Stimulated activated CD4-positive, alpha-beta T cell treated with anti-CD3 and anti-CD28 coated beads, Interleukin-4, amount 100 ng/mL, for 4 hours (primary cell): ENCODE measurements around the gene CX3CL1.
"Not testable (repeated sequence)": the region's sequence is repeated elsewhere in the genome, so short reads cannot be mapped to it uniquely, and the experiment has no call there.

Experiments
- DNase-seq, 2 experiments: peaks; one replicate each; pipeline ENCODE4 v3.0.0-alpha.2; 2020

Gene CX3CL1

DNA sequence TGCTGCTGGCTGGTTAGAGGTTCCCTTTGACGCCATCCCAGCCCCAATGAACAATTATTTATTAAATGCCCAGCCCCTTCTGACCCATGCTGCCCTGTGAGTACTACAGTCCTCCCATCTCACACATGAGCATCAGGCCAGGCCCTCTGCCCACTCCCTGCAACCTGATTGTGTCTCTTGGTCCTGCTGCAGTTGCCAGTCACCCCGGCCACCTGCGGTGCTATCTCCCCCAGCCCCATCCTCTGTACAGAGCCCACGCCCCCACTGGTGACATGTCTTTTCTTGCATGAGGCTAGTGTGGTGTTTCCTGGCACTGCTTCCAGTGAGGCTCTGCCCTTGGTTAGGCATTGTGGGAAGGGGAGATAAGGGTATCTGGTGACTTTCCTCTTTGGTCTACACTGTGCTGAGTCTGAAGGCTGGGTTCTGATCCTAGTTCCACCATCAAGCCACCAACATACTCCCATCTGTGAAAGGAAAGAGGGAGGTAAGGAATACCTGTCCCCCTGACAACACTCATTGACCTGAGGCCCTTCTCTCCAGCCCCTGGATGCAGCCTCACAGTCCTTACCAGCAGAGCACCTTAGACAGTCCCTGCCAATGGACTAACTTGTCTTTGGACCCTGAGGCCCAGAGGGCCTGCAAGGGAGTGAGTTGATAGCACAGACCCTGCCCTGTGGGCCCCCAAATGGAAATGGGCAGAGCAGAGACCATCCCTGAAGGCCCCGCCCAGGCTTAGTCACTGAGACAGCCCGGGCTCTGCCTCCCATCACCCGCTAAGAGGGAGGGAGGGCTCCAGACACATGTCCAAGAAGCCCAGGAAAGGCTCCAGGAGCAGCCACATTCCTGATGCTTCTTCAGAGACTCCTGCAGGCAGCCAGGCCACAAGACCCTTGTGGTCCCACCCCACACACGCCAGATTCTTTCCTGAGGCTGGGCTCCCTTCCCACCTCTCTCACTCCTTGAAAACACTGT, 11.3 kb downstream of the CX3CL1 start:
- no peak for DNase-seq

- no peak for DNase-seq
Measured at GRCh38 chr16:57384248-57385070, 12.2 kb downstream of the CX3CL1 start.

- no peak for DNase-seq
Measured at GRCh38 chr16:57385083-57385482, 12.8 kb downstream of the CX3CL1 start.

DNA sequence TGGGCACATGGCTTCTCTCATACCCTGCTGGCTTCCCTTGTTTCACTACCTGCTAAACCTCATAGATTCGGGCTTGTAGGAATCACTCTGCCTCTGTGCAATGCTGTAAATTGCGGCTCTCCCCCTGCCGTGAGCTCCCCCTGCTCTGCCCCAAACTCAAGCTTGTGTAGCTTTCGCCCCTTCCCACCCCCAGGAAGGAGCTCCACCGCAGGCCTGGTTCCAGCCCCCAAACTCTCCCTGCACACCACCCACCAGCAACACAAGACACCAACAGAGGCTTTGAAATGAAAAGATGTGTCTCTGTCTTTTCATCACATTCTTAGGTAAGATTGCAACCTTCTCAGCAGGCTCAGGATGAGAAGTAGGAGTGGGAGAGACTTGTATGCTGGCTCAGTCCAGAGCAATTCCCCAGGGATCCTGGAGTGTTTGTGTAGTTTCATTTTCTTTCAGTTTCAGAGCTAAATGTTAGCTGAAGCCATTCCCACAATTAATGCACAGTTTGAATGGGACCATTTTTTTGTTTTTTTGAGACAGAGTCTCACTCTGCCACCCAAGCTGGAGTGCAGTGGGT, 14.2 kb downstream of the CX3CL1 start:
- DNase-seq: no peak

DNA sequence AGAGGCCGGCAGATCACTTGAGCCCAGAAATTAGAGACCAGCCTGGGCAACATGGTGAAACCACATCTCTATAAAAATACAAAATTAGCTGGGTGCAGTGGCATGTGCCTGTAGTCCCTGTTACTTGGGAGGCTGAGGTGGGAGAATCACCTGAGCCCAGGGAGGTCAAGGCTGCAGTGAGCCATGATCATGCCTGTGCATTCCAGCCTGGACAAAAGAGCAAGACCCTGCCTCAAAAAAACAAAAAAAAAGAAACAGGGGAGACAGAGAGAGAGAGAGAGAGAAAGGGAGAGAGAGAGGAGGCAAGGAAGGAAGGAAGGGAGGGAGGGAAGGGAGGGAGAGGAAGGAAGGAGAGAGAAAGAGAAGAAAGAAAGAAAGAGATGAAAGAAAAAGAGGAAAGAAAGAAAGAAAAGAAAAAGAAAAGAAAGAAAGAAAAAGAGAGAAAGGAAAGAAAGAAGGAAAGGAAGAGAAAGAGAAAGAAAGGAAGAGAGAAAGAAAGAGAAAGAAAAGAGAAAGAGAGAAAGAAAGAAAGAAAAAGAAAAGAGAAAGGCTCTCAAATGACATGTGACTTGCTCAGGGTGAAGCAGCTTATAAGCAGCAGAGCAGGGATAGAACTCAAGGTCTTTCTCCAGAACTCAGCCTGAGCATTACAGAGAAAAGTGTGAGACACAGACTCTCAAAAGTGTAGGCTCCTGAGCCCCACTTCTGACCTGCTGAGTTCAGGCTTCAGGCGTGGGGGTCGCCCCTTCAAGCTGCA, 15.5 kb downstream of the CX3CL1 start:
- DNase-seq: no peak

GRCh38 chr16:57388359-57389086, 16.2 kb downstream of the CX3CL1 start:
- no peak for DNase-seq

DNA sequence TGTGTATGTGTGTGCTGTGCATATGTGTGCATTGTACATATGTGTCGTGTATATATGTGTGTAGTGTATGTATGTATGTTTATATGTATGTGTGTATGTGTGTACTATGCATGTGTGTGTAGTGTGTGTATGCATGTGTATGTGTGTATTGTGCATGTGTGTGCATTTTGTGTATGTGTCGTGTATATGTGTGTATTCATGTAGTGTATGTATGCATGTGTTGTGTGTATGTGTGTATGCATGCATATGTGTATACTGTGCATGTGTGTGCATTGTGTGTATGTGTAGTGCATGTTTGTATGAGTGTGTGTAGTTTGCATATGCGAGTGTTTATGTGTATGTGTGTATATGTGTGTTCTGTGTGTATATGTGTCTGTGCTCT, 16.8 kb downstream of the CX3CL1 start:
- no peak for DNase-seq

GRCh38 chr16:57390636-57391295, 18.5 kb downstream of the CX3CL1 start:
- no peak for DNase-seq

DNA sequence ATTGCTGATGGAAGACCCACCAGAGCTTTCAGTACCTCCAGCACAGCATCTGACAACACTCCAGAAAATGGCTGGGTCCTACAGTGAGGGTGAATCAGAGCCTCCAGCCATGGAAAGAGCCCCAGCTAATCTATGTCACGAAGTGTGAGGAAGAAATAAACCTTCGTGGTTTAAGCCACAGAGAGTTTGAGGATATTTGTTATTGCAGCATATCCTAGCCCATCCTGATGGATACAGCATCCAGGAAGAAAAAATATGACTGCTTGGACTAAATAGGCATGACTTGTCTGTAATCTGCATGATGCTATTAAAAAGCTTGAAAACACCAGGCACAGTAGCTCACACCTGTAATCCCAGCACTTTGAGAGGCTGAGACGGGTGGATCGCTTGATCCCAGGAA, 19.0 kb downstream of the CX3CL1 start:
- no peak for DNase-seq

DNA sequence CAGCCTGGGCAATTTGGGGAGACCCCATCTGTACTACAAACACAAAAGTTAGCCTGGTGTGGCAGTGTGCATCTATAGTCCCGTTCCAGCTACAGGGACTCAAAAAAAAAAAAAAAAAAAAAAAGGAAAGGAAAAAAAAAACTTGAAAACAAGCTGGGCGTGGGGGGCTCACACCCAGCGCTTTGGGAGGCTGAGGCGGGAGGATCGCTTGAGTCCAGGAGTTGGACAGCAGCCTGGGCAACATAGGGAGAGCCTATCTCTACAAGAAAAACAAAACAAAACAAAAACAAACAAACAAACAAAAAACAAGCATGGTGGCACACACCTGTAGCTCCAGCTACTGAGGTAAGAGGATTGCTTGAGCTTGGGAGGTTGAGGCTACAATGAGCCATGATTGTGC, 19.4 kb downstream of the CX3CL1 start:
- DNase-seq: no peak

DNA sequence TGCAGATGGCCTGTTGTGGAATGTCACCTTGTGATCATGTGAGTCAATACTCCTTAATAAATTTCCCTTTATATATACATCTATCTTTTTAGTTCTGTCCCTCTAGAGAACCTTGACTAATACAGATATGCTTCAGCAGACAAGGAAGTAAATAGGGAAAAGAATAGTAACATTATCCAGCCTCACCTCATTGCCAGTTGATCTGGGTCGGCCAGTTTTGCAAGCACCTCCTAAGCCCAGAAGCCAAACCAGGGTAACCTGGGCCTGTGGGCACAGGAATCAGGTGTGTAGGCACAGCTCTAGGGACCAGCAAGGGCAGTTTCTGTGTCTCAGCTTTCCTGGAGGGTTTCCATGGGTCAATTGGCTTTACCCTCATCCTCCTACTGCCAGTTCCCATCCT, 20.4 kb downstream of the CX3CL1 start:
- no peak for DNase-seq

- no peak for DNase-seq
Measured at GRCh38 chr16:57394444-57394843, 22.2 kb downstream of the CX3CL1 start.

DNA sequence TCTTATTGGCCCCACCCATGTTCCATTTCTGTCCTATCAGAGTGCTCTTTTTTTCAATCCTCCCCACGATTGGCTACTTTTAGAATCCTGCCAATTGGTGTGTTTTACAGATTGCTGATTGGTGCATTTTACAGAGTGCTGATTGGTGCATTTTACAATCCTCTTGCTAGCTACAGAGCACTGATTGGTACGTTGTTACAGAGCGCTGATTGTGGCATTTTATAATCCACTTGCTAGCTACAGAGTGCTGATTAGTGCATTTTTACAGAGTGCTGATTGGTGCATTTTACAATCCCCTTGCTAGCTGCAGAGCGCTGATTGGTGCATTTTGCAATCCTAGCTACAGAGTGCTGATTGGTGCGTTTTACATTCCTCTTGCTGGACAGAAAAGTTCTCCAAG, 22.7 kb downstream of the CX3CL1 start:
- DNase-seq: no peak

- DNase-seq: no peak
Measured at GRCh38 chr16:57396786-57397185, 24.5 kb downstream of the CX3CL1 start.

DNA sequence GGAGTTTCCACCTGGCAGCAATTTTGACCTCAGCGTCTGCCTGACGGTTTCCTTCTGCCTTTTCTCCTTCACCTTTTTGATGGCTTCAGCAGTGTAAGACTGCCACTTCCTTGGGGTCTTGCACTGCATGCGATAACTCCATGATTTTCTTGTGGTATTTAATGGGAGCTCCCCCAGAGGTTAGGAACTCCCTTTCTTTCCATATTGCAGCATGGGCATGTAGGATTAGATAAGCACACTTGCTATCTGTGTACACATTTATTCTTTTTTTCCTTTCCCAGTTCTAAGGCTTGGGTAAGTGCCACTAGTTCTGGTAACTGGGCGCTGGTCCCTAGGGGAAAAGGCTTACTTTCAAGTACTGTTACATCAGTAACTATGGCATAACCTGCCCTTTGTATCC, 25.2 kb downstream of the CX3CL1 start:
- not testable (repeated sequence) for DNase-seq

GRCh38 chr16:57401943-57402640, 29.8 kb downstream of the CX3CL1 start:
- DNase-seq: no peak

GRCh38 chr16:57403965-57404817, 31.9 kb downstream of the CX3CL1 start, which contains the start of gene CCL17:
TSS of gene CCL17 (plus strand) at chr16:57404767. CDS start at chr16:57413933, 9,166 bp downstream.
- no peak for DNase-seq

GRCh38 chr16:57405097-57405496, 32.8 kb downstream of the CX3CL1 start:
- DNase-seq: no peak

- DNase-seq: no peak
Measured at GRCh38 chr16:57406881-57407280, 34.6 kb downstream of the CX3CL1 start.
